Left renal cortex interstitium (tissue), 4 donors: ENCODE data around the gene PLXNB1. TPM values are rescaled to one million over a fixed set of nuclear protein-coding genes. Genes with fewer than 3 reads are reported as not detected.
"Not testable (repeated sequence)": the region's sequence is repeated elsewhere in the genome, so short reads cannot be mapped to it uniquely, and the experiment has no call there.

Source experiments
- DNase-seq, 4 donors: peaks; one replicate each; pipeline ENCODE4 v3.0.0-alpha.2; 2013; ENCODE audit warnings: low read depth in 4 of 4, low spot score in 2 of 4, missing footprints in 1 of 4
- polyA plus RNA-seq, 4 donors: library from polyadenylated mRNA; unstranded; fragments of 120-200 nt; gene quantifications; one replicate each; pipeline ENCODE4 v1.2.1, GENCODE V29; 2013; ENCODE audit not compliant: insufficient read length in 4 of 4

Gene PLXNB1
- polyA plus RNA-seq, 4 donors, result 137 to 247 (median 190) TPM

- no peak for DNase-seq
These were observed 21.0 kb downstream of the PLXNB1 start for GRCh38 chr3:48408823-48409281.

DNA sequence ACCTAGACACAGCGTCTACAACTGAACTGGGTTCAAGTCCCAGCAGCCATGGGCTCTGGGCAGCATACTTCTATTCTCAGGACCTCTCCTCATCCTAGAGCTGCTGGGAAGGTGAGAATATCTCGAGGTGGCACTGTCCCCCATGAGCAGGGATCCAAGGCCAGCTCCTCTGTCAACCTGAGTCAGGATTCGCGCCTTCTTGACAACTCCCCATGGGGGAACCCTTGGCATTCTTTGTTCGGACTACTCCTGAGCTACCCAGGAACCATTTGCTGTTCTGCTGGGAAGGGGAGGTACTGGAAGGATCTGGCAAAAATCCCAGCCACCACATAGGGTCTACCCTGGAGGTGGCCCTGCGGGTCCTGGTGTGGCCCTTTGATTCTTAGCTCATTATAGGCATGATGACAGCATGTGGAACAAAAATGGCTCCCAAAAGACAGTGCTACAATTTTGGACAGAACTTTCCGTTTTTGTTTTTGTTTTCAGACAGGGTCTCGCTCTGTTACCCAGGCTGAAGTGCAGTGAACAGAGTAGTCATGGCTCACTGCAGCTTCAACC, 22.3 kb downstream of the PLXNB1 start:
- DNase-seq, result no peak

DNA sequence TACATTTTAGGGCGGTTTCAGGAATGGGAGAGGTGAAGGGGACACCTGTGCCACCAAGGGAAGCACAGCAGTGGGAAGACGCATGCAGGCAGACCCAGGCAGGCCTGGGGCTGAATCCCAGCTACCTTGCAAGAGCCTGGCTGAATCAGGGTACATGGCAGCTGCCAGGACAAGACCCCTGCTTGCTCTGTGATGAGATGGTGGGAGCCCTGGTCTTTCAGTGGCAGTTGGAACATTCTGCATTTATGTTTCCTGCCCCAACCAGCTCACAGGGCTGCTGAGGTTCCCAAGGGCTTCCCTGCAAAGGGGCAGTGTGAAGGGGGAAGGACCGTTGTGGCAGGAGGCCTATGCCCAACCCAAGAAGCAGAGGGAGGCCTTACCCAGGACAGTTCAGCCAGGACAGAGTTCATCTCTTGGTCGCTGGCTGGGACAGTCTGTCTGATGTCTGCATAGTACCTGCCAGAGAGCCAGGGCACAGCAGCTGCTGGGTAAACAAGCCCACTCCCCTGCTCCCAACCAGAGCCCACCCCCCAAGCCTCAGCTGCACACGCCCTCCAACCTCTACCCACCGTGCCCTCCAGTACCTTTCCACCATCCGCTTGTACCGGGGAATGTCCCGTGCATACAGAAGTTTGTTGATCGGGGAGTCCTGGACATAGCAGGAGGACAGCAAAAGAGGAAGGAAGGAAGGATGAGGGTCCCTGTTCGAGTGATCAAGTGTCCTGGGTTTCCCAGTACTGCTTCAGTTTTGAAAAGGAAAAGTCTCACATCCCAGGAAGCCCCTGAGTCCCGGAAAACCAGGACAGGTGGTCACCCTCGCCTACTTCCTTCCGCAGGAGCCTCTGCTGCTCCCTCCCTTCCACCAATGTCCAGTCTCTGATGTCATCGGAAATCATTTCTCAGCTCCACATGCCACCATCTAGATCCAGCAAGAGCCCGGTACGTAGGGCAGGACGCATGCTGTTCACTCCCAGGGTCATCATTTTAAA, 23.1 kb downstream of the PLXNB1 start:
- no peak for DNase-seq

- DNase-seq, result no peak
These were observed 23.9 kb downstream of the PLXNB1 start for GRCh38 chr3:48405971-48406370.

DNA sequence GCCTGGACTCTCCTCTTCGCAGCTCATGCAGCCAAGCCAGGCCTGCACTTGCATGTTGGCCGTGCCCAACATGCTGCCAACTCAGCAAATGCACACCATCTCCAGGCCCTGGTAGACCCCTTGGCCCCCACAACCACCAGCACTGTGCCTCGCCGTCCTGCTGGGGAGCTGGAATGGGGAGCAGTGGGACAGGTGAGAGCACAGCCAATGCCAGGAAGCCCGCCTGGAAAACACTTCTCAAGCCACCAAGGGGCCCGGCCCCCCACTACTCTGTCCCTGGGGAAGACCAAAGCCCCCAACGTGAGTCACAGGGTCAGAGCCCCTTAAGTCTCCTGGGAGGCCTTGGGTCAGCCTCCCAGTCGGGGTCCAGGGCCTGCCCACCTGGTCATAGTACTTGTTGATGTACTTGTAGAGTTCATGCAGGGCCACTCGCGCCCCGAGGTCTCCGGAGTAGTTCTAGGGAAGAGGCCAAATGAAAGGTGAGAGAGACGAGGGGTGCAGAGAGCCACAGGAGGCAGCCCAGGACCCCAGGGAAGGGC, 24.5 kb downstream of the PLXNB1 start:
- DNase-seq, result no peak

- no peak for DNase-seq
These were observed 25.2 kb downstream of the PLXNB1 start for GRCh38 chr3:48404440-48405342.

- no peak for DNase-seq
These were observed 26.1 kb downstream of the PLXNB1 start for GRCh38 chr3:48403533-48404439.

DNA sequence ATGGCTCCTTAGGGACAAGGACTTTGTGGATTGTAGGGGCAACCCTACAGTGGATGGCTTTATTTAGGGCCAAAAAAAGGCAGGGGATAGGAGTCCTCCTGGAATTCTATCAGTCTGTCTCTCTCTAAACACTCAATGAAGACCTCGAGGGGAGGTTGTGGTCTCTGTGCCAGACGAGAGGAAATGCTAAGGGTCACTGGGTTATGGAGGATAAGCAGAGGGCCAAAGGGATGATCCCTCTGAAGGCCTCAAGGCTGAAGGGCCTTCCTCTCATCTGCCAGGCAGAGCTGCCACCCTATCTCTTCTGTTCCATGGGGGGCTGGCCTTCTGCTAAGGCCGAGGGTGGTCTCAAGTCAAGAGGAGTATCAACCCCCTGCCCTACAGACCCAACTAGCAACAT, 27.0 kb downstream of the PLXNB1 start:
- DNase-seq, result no peak

DNA sequence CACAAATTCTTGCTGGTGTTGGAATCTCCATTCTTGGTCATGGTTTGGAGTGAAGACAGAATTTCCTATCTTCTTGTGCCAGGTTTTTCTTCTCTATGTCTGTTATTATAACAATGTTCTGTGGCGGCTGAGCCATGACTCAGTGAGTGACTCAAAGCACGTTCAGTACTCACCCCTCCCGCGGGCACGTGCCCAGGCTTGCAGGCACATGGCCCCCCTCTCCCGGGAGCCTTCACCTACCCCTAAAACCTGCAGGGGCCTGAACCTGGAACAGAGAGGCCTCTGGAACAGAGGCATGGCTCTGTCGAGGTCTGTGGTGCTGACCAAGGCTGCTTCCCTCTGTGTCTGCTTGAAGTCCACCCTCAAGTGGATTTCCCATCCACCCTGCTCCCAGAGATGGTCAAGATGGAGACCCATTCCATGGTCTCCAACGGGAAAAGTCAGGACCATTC, 27.6 kb downstream of the PLXNB1 start:
- no peak for DNase-seq

DNA sequence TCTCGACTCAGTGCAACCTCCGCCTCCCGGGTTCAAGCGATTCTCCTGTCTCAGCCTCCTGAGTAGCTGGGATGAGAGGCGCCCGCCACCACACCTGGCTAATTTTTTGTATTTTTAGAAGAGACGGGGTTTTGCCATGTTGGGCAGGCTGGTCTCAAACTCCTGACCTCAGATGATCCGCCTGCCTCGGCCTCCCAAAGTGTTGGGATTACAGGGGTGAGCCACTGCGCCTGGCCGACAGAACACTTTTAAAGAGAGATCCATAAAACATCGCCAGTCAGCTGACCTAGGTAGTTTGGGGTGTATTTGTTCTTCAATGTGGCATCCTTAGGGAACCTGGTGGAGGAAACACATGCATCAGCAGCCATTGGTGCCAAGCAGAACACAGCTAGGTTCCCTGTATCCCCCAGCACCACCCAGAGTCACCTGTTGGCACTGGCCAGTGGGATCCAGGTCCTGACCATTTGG, 28.4 kb downstream of the PLXNB1 start:
- not testable (repeated sequence) for DNase-seq

GRCh38 chr3:48400824-48401433, 29.0 kb downstream of the PLXNB1 start:
- peak in 3 of 4 donors; percentile 34 to 58 (median 38) for DNase-seq

DNA sequence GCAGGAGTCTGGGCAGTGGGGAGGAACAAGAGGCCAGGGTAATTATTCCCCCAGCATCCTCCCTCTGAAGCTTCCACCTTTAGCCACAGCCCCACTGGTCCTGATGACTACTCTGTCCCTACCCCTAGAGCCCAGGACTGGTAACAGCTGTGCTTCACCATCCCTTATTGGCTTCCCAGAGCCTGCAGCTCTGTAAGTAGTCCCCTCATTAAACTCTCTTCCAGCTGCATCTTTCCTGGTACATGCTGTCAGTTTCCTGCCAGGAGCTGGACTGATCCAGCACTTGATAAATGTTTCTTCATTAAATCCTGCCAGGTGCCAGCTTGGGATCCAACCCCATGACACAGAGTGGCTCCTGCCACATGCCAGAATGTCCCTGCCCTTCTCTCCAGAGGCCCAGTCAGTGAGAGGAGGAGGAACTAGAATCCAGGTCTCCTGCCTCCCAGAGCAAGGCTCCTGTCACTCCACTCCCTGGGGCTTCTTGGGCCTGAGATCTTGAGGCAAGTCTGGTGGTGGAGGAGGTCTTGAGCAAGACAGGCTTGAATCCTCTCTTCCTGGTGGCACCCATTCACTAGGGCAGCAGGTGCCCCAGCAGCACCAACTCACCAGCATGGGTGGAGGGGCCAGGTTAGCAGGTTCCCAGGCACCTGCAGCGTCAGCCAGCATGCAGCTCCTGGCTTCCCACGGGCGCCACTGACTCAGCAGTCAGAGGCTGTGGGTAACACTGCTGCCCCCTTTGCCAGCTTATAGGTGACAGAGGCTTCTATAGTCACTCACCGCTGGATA, 30.3 kb downstream of the PLXNB1 start:
- DNase-seq, result no peak

DNA sequence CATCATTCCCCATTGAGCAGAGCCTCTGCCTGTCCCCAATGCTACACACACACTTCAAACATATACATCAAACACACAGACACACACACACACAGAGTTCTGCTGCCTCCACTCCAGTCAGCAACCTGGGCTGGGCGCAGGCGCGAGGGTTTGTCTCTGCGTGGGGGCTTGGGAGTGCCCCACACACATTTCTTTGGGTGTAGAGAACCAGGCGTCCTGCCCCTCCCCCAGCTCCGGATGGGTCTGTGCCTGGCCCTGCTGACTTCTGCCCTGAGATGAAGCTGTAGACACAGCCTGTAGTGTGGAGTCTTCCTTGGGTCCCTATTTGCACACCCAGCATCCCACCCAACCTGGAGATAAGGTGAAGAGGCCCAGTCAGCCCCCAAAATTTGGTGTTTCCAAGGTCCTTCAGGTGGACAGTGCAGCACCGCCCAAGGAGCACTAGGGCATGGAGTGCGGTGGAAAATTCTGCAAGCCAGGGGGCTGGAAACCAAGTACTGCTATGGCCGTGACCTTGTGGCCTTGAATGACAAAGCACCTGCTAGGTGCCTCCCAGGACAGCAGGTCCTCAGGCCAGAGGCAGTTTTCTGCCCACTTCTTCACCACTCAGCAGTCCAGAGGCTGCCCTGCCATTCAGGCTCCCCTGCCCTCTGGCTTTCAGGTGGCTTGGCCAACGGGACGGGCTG, 31.0 kb downstream of the PLXNB1 start:
- DNase-seq, result no peak

DNA sequence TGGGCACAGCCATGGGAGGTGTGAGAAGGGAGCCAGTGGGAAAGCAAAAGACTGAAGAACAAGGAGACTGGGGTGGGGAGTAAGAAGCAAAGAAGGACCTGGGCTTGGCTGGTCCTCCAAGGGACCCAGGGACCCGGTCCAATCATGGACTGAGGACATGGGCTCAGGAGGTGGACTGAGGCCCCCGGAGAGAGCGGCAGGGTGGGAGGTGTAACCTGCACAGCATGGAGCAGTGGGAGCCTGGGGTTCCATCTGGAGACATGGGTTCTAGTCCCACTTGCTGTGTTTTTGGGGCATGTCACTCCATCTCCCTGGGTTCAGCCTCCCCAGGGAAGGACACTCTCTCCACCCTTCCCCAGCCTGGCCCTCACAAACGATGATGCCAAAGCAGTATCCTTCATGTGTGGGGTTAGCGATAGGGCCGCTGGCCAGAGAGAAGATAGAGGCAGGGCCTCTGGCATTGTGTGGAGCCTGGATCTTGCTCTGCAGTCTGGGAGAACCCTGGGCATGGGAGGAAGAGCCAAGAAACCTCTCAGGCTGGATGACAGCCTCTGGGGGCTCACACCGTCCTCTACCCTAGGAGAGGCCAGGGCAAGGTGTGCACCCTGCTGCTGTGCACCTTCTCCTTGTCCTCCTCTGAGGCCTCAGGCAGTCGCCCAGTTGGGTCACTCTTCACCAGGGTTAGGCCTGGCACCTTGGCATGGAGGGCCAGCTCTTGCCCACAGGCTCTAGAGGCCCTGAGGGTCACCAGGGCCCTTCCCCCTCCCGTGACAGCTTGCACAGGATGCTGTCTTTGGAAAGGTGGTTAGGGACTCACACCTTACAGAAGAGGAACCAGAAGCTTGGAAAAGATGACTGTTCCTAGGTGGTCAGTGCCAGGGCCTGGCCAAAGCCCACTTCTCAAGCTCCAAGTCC, 31.9 kb downstream of the PLXNB1 start:
- DNase-seq, result no peak

DNA sequence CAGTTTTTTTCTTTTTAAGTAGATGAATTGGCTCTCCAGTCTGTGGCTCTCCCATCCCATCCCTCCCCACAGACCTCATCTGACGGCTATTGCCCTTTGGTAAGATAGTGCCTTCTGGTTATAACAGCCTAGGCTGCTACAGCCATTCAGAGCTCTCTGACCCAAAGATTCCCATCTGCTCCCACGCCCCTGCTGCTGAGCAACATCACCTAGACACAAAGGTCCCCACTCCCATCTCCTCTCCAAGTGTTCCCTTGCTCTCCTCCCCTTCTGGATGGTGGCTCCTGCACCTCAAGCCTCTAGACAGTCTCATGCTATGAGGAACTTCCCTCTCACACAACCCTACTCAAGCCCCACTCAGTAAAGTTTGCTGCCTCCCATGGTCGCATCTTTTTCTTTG, 34.2 kb downstream of the PLXNB1 start:
- no peak for DNase-seq

DNA sequence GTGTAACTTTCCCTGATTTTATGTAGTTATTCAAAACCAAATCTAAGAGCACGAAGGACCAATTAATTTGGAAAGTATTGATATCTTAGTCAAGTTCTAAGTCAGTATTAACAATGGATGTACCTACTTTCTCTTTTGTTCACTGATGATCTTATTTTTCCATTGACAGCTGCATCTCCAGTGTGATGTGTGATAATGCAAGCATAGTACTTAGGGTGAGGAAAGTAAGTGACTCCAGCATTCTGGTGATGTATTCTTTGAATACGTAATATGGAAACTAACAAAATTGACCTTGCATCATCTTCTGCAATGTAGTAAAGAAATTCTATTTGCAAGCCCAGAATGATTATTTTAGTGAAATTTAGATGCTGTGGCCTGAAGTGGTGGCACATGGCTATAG, 35.5 kb downstream of the PLXNB1 start:
- DNase-seq, result no peak

DNA sequence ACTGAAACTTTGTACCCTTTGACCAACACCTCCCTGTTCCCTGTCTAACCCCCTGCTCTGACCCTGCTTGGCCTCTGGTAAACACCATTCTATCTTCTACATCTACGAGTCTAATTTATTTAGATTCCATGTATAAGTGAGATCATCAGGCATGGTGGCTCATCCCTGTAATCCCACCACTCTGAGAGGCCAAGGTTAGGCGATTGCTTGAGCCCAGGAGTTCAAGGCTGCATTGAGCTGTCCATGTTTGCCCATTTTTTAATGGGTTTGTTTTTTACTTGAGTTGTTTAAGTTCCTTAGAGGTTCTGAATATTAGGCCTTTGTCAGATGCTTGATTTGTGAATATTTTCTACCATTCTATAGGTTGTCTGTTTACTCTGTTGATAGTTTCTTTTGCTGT, 40.9 kb downstream of the PLXNB1 start:
- no peak for DNase-seq
